ENCODE measurements around the gene CELSR2. TPM values are rescaled to one million over a fixed set of nuclear protein-coding genes. Genes with fewer than 3 reads are reported as not detected.

The CELSR2 gene
- polyA plus RNA-seq, 1 donor (not counting 4 experiments of a cell fraction or from before 2014, with no cell fraction given) = 7.3 TPM

- Histone ChIP-seq H3K27me3 (ENCODE audit: control insufficient read depth, extremely low read depth, insufficient read depth, low read length) (no peaks in the 10 kb centered on the region), H3K4me1 (ENCODE audit: control insufficient read depth, extremely low read depth, insufficient read depth, low read length) (peaks cover 23% of the 10 kb centered on the region), H3K9me1 (ENCODE audit: control insufficient read depth, extremely low read depth, insufficient read depth, low read length) (no peaks in the 10 kb centered on the region), H3K79me2 (ENCODE audit: control insufficient read depth, insufficient read depth, low read length) (no peaks in the 10 kb centered on the region), H3K9ac (ENCODE audit: control insufficient read depth, extremely low read depth, insufficient read depth, low read length) (no peak overlapping the region), H3K27ac (ENCODE audit: control insufficient read depth, insufficient read depth, low read length) (no peak overlapping the region), H3K4me3 (ENCODE audit: control insufficient read depth in 2 of 3, extremely low read depth in 1 of 3, insufficient read depth in 2 of 3, low read depth in 1 of 3, low read length in 3 of 3) (no peak overlapping the region), H4K20me1 (ENCODE audit: control insufficient read depth, extremely low read depth, insufficient read depth, low read length) (no peaks in the 10 kb centered on the region), H2AFZ (ENCODE audit: control insufficient read depth, low read length) (no peak overlapping the region), H3K36me3 (ENCODE audit: control insufficient read depth in 2 of 2, extremely low read depth in 1 of 2, insufficient read depth in 2 of 2, low read length in 2 of 2) (peaks cover 12 to 18% of the 10 kb centered on the region in 2 experiments), H3K4me2 (ENCODE audit: control insufficient read depth, extremely low read depth, insufficient read depth, low read depth, low read length) (no peak overlapping the region), H3K9me3 (ENCODE audit: control insufficient read depth, low read depth, low read length) (no peaks in the 10 kb centered on the region)
- DNase-seq (ENCODE audit: low read depth, low spot score) (no peak), FAIRE-seq (no peak)
- dilution Hi-C loops (cut with MboI; ENCODE audit: extremely low pct_ligation_motif_present, low sequenced_read_pairs) = no loop called here
- TF ChIP-seq EZH2 (IDR thresholded peaks at IDR 0.05; ENCODE audit: low read length) (no peak), CTCF (optimal IDR thresholded peaks at IDR 0.05 in 1 of 3, IDR thresholded peaks at IDR 0.05 in 1 of 3, conservative IDR thresholded peaks at IDR 0.05 in 1 of 3; ENCODE audit: extremely low read depth in 1 of 3, insufficient read depth in 2 of 3, low read length in 3 of 3) (no peak)
Observed at GRCh38 chr1:109264379-109264755, 15.0 kb downstream of the CELSR2 start.

GRCh38 chr1:109265016-109265415, 15.7 kb downstream of the CELSR2 start:
- Histone ChIP-seq H3K4me2 (ENCODE audit: control insufficient read depth, extremely low read depth, insufficient read depth, low read depth, low read length) (no peak overlapping the region), H3K27ac (ENCODE audit: control insufficient read depth, insufficient read depth, low read length) (no peak overlapping the region)

More at GRCh38 chr1:109265016-109265415, 15.7 kb downstream of the CELSR2 start:
- DNase-seq (ENCODE audit: low read depth, low spot score) (no peak), FAIRE-seq (no peak)
- H4K20me1 ChIP-seq (ENCODE audit: control insufficient read depth, extremely low read depth, insufficient read depth, low read length) = no peaks in the 10 kb centered on the region
- peaks cover 12 to 18% of the 10 kb centered on the region in 2 experiments for H3K36me3 ChIP-seq (ENCODE audit: control insufficient read depth in 2 of 2, extremely low read depth in 1 of 2, insufficient read depth in 2 of 2, low read length in 2 of 2)
- H3K4me1 ChIP-seq (ENCODE audit: control insufficient read depth, extremely low read depth, insufficient read depth, low read length) = peaks cover 23% of the 10 kb centered on the region
- H3K79me2 ChIP-seq (ENCODE audit: control insufficient read depth, insufficient read depth, low read length) = no peaks in the 10 kb centered on the region
- dilution Hi-C loops (cut with MboI; ENCODE audit: extremely low pct_ligation_motif_present, low sequenced_read_pairs) = no loop called here
- TF ChIP-seq CTCF (optimal IDR thresholded peaks at IDR 0.05 in 1 of 3, IDR thresholded peaks at IDR 0.05 in 1 of 3, conservative IDR thresholded peaks at IDR 0.05 in 1 of 3; ENCODE audit: extremely low read depth in 1 of 3, insufficient read depth in 2 of 3, low read length in 3 of 3) (no peak), EZH2 (IDR thresholded peaks at IDR 0.05; ENCODE audit: low read length) (no peak)
- no peaks in the 10 kb centered on the region for H3K9me3 ChIP-seq (ENCODE audit: control insufficient read depth, low read depth, low read length)
- no peak overlapping the region for H2AFZ ChIP-seq (ENCODE audit: control insufficient read depth, low read length)
- no peak overlapping the region for H3K9ac ChIP-seq (ENCODE audit: control insufficient read depth, extremely low read depth, insufficient read depth, low read length)
- no peaks in the 10 kb centered on the region for H3K27me3 ChIP-seq (ENCODE audit: control insufficient read depth, extremely low read depth, insufficient read depth, low read length)
- H3K9me1 ChIP-seq (ENCODE audit: control insufficient read depth, extremely low read depth, insufficient read depth, low read length) = no peaks in the 10 kb centered on the region
- no peak overlapping the region for H3K4me3 ChIP-seq (ENCODE audit: control insufficient read depth in 2 of 3, extremely low read depth in 1 of 3, insufficient read depth in 2 of 3, low read depth in 1 of 3, low read length in 3 of 3)

Data from keratinocyte (primary cell).